OCI-LY3 (cell line): ENCODE measurements around the gene LSM3.

Experiments used
- CTCF ChIP-seq: fragments of 200-600, 300-600 bp; sonication (generic); IDR thresholded peaks from 2 replicates; pipeline ENCODE4 v1.5.1; 2014; ENCODE audit warnings: antibody characterized with exemption, low read length, low read depth
- EZH2phosphoT487 ChIP-seq: fragments of 200-600 bp; shearing (Covaris generic); IDR thresholded peaks from 2 replicates; pipeline ENCODE4 v1.6.1; 2018; ENCODE audit warnings: antibody characterized with exemption, mixed run types, low read depth

- TF ChIP-seq CTCF = no peak
- no peak for TF ChIP-seq EZH2phosphoT487
Measured at GRCh38 chr3:14130707-14131106, 47.9 kb upstream of the LSM3 start.
